K562 (cell line): ENCODE measurements around the gene EIF5. TPM values are rescaled to one million over a fixed set of nuclear protein-coding genes. Genes with fewer than 3 reads are reported as not detected.
A peak's percentile ranks its signal among the peaks of the same experiment; 100 is the strongest.

Experiments used
- CHCHD3 ChIP-seq: fragments of 250-450 bp; sonication (Bioruptor Pico); IDR thresholded peaks from 2 replicates; pipeline ENCODE4 v2.1.2; 2022; ENCODE audit warnings: mild to moderate bottlenecking
- CXXC5 ChIP-seq: fragments of 250-450 bp; sonication (Bioruptor Pico); IDR thresholded peaks from 2 replicates; pipeline ENCODE4 v1.8.0; 2022; ENCODE audit warnings: inconsistent platforms, mild to moderate bottlenecking, moderate library complexity
- FOSL1 ChIP-seq: fragments of 200-800 bp; sonication (Bioruptor generic); conservative IDR thresholded peaks from 2 replicates; pipeline ENCODE4 v1.6.1; 2016; ENCODE audit warnings: missing genetic modification characterization, missing compliant biosample characterization
- MXI1 ChIP-seq: IDR thresholded peaks from 2 replicates; pipeline ENCODE4 v1.6.1; 2011; ENCODE audit warnings: low read depth, mild to moderate bottlenecking, improper control_type of control experiment, low read length
- RBBP5 ChIP-seq: fragments of 200-600 bp; sonication (generic); IDR thresholded peaks from 2 replicates; pipeline ENCODE4 v1.6.1; 2012; ENCODE audit warnings: borderline replicate concordance, mild to moderate bottlenecking, low read length, control low read depth, inconsistent platforms; ENCODE audit not compliant: insufficient read depth, poor library complexity, severe bottlenecking
- RBM22 ChIP-seq: fragments of 200-400 bp; formaldehyde crosslinking; IDR thresholded peaks from 2 replicates; pipeline ENCODE4 v1.6.1; 2018; ENCODE audit warnings: low read length, low read depth; ENCODE audit not compliant: poor library complexity, severe bottlenecking
- SOX6 ChIP-seq: fragments of 450-650 bp; IDR thresholded peaks from 2 replicates; pipeline ENCODE4 v1.6.1; 2014; ENCODE audit warnings: mild to moderate bottlenecking
- ZNF282 ChIP-seq: sonication (generic); formaldehyde crosslinking; IDR thresholded peaks from 2 replicates; pipeline ENCODE4 v1.8.1; 2023; ENCODE audit warnings: missing genetic modification reagents
- ZNF778 ChIP-seq: fragments of 450-650 bp; formaldehyde crosslinking; IDR thresholded peaks from 2 replicates; pipeline ENCODE4 v1.4.0; 2020; ENCODE audit warnings: mild to moderate bottlenecking, moderate library complexity
- polyA plus RNA-seq, 8 experiments: library from polyadenylated mRNA; depleted of rRNA in 4 of 8; stranded (reverse) in 5 of 8; unstranded in 3 of 8; fragments of >200 nt; fragmentation: Nextera tagmentation in 2 of 8; fragmentation: Illumina TruSeq in 1 of 8; extraction: Ambion mirVana in 2 of 8; extraction: Trizol in 1 of 8; gene quantifications; 2 replicates each; pipeline versions ENCODE4 v1.2.1 to v1.2.3, GENCODE V29; 2011 to 2014; ENCODE audit warnings: inconsistent platforms in 1 of 8, missing spikeins in 1 of 8
- total RNA-seq, 7 experiments: library from RNA; depleted of rRNA in 6 of 7; stranded (reverse); fragments of >200 nt in 6 of 7; fragmentation: Illumina TruSeq in 2 of 7; extraction: Trizol in 2 of 7; gene quantifications; 2 replicates each; pipeline versions ENCODE4 v1.2.1 to v1.2.3, GENCODE V29; 2011 to 2021; ENCODE audit warnings: low replicate concordance in 1 of 7
- TF ChIP-seq, protein P1 (sequence below): fragments of 450-650 bp; IDR thresholded peaks from 2 replicates; pipeline ENCODE4 v1.6.1; 2016; ENCODE audit warnings: missing biosample characterization, missing genetic modification characterization
- TF ChIP-seq, protein P2 (sequence below): sonication (generic); formaldehyde crosslinking; IDR thresholded peaks from 2 replicates; pipeline ENCODE4 v1.8.0; 2023; ENCODE audit warnings: missing genetic modification reagents, mild to moderate bottlenecking, borderline replicate concordance
- TF ChIP-seq, protein P3 (sequence below): fragments of 450-650 bp; IDR thresholded peaks from 2 replicates; pipeline ENCODE4 v1.6.1; 2017; ENCODE audit warnings: antibody characterized with exemption
- TF ChIP-seq, protein P4 (sequence below): IDR thresholded peaks from 2 replicates; pipeline ENCODE4 v1.6.1; 2016; ENCODE audit warnings: missing genetic modification characterization, missing compliant biosample characterization
- TF ChIP-seq, protein P5 (sequence below): fragments of 450-650 bp; IDR thresholded peaks from 2 replicates; pipeline ENCODE4 v1.6.1; 2016; ENCODE audit warnings: low read depth, mild to moderate bottlenecking, moderate library complexity

Gene EIF5
- total and polyA plus RNA-seq, 9 of the 15 experiments (the other 6 are each of a cell fraction or from before 2014, with no cell fraction given), result 92.7 to 442 (median 190) TPM

DNA sequence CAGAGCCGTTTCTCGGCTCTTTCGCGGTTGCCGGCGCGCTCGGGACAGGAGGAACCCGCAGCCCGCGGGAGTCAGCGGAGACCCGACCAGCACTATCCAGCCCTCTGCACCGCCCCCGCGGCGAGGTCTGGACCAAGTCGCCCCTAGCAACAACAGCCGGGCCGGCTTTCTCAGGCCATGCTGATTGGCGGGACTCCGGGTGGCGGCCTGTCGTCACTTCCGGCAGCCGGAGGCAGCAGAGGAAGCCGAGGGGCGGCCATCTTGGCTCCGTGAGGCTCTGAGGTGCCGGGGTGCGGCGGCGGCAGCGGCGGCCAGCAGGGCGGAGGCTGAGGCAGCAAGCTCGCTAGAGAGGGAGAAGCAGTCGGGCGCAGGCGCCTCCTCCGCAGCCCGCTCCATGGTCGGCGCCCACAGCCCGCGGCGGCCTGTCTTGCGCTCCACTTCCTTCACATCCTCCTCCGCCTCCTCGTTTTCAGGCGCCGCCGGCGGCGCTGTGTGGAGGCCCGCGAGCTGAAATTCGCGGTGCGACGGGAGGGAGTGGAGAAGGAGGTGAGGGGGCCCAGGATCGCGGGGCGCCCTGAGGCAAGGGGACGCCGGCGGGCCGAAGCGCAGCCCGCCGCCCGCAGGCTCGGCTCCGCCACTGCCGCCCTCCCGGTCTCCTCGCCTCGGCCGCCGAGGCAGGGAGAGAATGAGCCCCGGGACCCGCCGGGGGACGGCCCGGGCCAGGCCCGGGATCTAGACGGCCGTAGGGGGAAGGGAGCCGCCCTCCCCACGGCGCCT is 51.3 kb downstream of the EIF5 start, which contains the start of gene MARK3 (continued):
- peak; percentile 94 for TF ChIP-seq RBBP5
- TF ChIP-seq, protein P1, sequence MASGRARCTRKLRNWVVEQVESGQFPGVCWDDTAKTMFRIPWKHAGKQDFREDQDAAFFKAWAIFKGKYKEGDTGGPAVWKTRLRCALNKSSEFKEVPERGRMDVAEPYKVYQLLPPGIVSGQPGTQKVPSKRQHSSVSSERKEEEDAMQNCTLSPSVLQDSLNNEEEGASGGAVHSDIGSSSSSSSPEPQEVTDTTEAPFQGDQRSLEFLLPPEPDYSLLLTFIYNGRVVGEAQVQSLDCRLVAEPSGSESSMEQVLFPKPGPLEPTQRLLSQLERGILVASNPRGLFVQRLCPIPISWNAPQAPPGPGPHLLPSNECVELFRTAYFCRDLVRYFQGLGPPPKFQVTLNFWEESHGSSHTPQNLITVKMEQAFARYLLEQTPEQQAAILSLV (tag), result no peak
- TF ChIP-seq, protein P2, sequence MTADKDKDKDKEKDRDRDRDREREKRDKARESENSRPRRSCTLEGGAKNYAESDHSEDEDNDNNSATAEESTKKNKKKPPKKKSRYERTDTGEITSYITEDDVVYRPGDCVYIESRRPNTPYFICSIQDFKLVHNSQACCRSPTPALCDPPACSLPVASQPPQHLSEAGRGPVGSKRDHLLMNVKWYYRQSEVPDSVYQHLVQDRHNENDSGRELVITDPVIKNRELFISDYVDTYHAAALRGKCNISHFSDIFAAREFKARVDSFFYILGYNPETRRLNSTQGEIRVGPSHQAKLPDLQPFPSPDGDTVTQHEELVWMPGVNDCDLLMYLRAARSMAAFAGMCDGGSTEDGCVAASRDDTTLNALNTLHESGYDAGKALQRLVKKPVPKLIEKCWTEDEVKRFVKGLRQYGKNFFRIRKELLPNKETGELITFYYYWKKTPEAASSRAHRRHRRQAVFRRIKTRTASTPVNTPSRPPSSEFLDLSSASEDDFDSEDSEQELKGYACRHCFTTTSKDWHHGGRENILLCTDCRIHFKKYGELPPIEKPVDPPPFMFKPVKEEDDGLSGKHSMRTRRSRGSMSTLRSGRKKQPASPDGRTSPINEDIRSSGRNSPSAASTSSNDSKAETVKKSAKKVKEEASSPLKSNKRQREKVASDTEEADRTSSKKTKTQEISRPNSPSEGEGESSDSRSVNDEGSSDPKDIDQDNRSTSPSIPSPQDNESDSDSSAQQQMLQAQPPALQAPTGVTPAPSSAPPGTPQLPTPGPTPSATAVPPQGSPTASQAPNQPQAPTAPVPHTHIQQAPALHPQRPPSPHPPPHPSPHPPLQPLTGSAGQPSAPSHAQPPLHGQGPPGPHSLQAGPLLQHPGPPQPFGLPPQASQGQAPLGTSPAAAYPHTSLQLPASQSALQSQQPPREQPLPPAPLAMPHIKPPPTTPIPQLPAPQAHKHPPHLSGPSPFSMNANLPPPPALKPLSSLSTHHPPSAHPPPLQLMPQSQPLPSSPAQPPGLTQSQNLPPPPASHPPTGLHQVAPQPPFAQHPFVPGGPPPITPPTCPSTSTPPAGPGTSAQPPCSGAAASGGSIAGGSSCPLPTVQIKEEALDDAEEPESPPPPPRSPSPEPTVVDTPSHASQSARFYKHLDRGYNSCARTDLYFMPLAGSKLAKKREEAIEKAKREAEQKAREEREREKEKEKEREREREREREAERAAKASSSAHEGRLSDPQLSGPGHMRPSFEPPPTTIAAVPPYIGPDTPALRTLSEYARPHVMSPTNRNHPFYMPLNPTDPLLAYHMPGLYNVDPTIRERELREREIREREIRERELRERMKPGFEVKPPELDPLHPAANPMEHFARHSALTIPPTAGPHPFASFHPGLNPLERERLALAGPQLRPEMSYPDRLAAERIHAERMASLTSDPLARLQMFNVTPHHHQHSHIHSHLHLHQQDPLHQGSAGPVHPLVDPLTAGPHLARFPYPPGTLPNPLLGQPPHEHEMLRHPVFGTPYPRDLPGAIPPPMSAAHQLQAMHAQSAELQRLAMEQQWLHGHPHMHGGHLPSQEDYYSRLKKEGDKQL (CRISPR knock-in tag), result no peak
- TF ChIP-seq SOX6, result no peak
- TF ChIP-seq, protein P3, sequence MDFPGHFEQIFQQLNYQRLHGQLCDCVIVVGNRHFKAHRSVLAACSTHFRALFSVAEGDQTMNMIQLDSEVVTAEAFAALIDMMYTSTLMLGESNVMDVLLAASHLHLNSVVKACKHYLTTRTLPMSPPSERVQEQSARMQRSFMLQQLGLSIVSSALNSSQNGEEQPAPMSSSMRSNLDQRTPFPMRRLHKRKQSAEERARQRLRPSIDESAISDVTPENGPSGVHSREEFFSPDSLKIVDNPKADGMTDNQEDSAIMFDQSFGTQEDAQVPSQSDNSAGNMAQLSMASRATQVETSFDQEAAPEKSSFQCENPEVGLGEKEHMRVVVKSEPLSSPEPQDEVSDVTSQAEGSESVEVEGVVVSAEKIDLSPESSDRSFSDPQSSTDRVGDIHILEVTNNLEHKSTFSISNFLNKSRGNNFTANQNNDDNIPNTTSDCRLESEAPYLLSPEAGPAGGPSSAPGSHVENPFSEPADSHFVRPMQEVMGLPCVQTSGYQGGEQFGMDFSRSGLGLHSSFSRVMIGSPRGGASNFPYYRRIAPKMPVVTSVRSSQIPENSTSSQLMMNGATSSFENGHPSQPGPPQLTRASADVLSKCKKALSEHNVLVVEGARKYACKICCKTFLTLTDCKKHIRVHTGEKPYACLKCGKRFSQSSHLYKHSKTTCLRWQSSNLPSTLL, result no peak
- no peak for TF ChIP-seq CHCHD3
- 0 out of 2 replicates have a peak, but pooled peaks have one; percentile 28 for TF ChIP-seq FOSL1 (tag)
- no peak for TF ChIP-seq ZNF778
- TF ChIP-seq RBM22, result peak; percentile 88
- TF ChIP-seq CXXC5 (CRISPR knock-in tag), result peak; percentile 69
- TF ChIP-seq, protein P4, sequence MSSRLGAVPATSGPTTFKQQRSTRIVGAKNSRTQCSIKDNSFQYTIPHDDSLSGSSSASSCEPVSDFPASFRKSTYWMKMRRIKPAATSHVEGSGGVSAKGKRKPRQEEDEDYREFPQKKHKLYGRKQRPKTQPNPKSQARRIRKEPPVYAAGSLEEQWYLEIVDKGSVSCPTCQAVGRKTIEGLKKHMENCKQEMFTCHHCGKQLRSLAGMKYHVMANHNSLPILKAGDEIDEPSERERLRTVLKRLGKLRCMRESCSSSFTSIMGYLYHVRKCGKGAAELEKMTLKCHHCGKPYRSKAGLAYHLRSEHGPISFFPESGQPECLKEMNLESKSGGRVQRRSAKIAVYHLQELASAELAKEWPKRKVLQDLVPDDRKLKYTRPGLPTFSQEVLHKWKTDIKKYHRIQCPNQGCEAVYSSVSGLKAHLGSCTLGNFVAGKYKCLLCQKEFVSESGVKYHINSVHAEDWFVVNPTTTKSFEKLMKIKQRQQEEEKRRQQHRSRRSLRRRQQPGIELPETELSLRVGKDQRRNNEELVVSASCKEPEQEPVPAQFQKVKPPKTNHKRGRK, result no peak
- TF ChIP-seq MXI1, result peak; percentile 87
- TF ChIP-seq, protein P5, sequence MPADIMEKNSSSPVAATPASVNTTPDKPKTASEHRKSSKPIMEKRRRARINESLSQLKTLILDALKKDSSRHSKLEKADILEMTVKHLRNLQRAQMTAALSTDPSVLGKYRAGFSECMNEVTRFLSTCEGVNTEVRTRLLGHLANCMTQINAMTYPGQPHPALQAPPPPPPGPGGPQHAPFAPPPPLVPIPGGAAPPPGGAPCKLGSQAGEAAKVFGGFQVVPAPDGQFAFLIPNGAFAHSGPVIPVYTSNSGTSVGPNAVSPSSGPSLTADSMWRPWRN, result no peak
- no peak for TF ChIP-seq ZNF282 (CRISPR knock-in tag)
